Stomach (tissue), 9 donors: ENCODE measurements around the gene HLCS. TPM values are rescaled to one million over a fixed set of nuclear protein-coding genes. Genes with fewer than 3 reads are reported as not detected.
"Not testable (repeated sequence)": the region's sequence is repeated elsewhere in the genome, so short reads cannot be mapped to it uniquely, and the experiment has no call there.

ENCODE experiments used
- DNase-seq, 2 donors: peaks; one replicate each; pipeline versions ENCODE4 v3.0.0 to v3.0.0-alpha.2; 2013 to 2019
- H3K27ac ChIP-seq, 5 donors: fragments of 200-600 bp in 4 of 5; sonication (generic) in 4 of 5; one replicate each; pipeline ENCODE4 v1.5.1; 2013 to 2019; ENCODE audit warnings: mild to moderate bottlenecking in 1 of 5, moderate library complexity in 1 of 5
- H3K27me3 ChIP-seq, 3 donors: fragments of 200-600 bp; sonication (generic); one replicate each; pipeline ENCODE4 v1.5.1; 2017 to 2019; ENCODE audit warnings: mixed run types in 1 of 3
- H3K36me3 ChIP-seq, 4 donors: fragments of 200-600 bp; sonication (generic); 1 replicate in 3 of 4; 2 replicates in 1 of 4; pipeline ENCODE4 v1.5.1; 2016 to 2019
- H3K4me1 ChIP-seq, 4 donors: fragments of 200-600 bp; sonication (generic); one replicate each; pipeline ENCODE4 v1.5.1; 2016 to 2019
- H3K4me3 ChIP-seq, 4 donors: fragments of 200-600 bp; sonication (generic) in 3 of 4; one replicate each; pipeline ENCODE4 v1.5.1; 2016 to 2019; ENCODE audit warnings: mild to moderate bottlenecking in 1 of 4
- H3K9me3 ChIP-seq, 4 donors: fragments of 200-600 bp; sonication (generic); one replicate each; pipeline ENCODE4 v1.5.1; 2016 to 2019
- EP300 ChIP-seq: sonication (generic); formaldehyde crosslinking; IDR thresholded peaks from one replicate; pipeline ENCODE4 v1.6.1; 2017; ENCODE audit warnings: antibody characterized with exemption
- POLR2A ChIP-seq, 4 donors: fragments of 450-650 bp; IDR thresholded peaks; one replicate each; pipeline ENCODE4 v1.6.1; 2016; ENCODE audit warnings: antibody characterized with exemption in 4 of 4, control low read depth in 2 of 4, mild to moderate bottlenecking in 1 of 4, moderate library complexity in 1 of 4
- POLR2AphosphoS5 ChIP-seq, 3 donors: sonication (generic); formaldehyde crosslinking; IDR thresholded peaks; one replicate each; pipeline ENCODE4 v1.6.1; 2016; ENCODE audit warnings: antibody characterized with exemption in 3 of 3
- WGBS, 5 donors: extraction: QIAGEN DNeasy Blood & Tissue Kit in 3 of 5; methylation state at CpG; one replicate each; pipeline versions ENCODE4 v1.1.5 to v1.1.7; 2013 to 2018; 5-methylcytosine and 5-hydroxymethylcytosine counted together
- intact Hi-C: fragments of 100-400 bp; cut with DNase I; formaldehyde crosslinking; loops from one replicate; pipeline ENCODE4 v1.15.1; 2023; ENCODE audit warnings: low total_unique reads
- polyA plus RNA-seq, 3 donors: library from polyadenylated mRNA; stranded (reverse); fragments of 200-250 nt; gene quantifications; one replicate each; pipeline ENCODE4 v1.2.3, GENCODE V29; 2013
- total RNA-seq, 5 donors: library from RNA; depleted of rRNA; stranded (reverse); fragments of >200 nt; gene quantifications; one replicate each; pipeline versions ENCODE4 v1.1.0 to v1.2.3, GENCODE V29; 2014 to 2016
- TF ChIP-seq, protein P1 (sequence below), 7 experiments: fragments of 450-650 bp in 4 of 7; fragments of 200-600 bp in 3 of 7; sonication (generic) in 3 of 7; IDR thresholded peaks; one replicate each; pipeline ENCODE4 v1.5.1; 2016 to 2019; ENCODE audit warnings: antibody characterized with exemption in 7 of 7, control low read depth in 2 of 7, mild to moderate bottlenecking in 1 of 7
- donor health status: healthy with polysubstance abuse.
- donor health status: Bipolar disorder and iron deficiency.
- donor health status: healthy.

HLCS gene
- total and polyA plus RNA-seq, 8 donors: 2.3 to 35.1 (median 13.9) TPM

DNA sequence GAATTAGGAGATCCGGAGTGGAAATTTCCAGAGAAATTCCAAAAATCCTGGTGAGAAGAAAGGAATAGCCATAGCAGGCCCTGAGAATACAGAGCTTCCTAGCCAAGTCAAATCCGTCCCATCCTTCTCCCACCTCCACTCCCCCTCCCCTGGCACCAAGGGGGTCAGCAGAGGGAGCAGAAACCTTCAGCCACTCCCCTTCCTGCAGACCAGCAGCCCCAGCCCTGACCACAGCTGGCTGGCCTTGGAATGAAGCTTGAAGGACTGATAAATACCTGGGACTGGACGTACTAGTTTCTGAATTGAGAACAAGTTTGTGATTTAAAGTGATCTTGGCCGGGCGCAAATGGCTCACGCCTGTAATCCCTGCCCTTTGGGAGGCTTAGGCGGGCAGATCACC is 26.2 kb upstream of the HLCS start:
- Histone ChIP-seq H3K4me1 (peaks cover 6 to 20% (median 16%) of the 10 kb centered on the region in 4 donors), H3K27ac (no peak overlapping the region), H3K9me3 (peaks cover 0 to 6% (median 0%) of the 10 kb centered on the region in 4 donors), H3K27me3 (peaks cover 0 to 11% (median 3%) of the 10 kb centered on the region in 3 donors), H3K4me3 (no peak overlapping the region), H3K36me3 (no peaks in the 10 kb centered on the region)
- DNase-seq: peak; percentile 34 to 39
- TF ChIP-seq, protein P1, sequence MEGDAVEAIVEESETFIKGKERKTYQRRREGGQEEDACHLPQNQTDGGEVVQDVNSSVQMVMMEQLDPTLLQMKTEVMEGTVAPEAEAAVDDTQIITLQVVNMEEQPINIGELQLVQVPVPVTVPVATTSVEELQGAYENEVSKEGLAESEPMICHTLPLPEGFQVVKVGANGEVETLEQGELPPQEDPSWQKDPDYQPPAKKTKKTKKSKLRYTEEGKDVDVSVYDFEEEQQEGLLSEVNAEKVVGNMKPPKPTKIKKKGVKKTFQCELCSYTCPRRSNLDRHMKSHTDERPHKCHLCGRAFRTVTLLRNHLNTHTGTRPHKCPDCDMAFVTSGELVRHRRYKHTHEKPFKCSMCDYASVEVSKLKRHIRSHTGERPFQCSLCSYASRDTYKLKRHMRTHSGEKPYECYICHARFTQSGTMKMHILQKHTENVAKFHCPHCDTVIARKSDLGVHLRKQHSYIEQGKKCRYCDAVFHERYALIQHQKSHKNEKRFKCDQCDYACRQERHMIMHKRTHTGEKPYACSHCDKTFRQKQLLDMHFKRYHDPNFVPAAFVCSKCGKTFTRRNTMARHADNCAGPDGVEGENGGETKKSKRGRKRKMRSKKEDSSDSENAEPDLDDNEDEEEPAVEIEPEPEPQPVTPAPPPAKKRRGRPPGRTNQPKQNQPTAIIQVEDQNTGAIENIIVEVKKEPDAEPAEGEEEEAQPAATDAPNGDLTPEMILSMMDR (IDR thresholded peaks at IDR 0.05): no peak
- no peak for TF ChIP-seq POLR2A (IDR thresholded peaks at IDR 0.05)
- intact Hi-C loops: no loop called here
- 32 to 70% (median 56%) methylated on average over 7 of the region's 7 CpGs for WGBS, 5 donors

DNA sequence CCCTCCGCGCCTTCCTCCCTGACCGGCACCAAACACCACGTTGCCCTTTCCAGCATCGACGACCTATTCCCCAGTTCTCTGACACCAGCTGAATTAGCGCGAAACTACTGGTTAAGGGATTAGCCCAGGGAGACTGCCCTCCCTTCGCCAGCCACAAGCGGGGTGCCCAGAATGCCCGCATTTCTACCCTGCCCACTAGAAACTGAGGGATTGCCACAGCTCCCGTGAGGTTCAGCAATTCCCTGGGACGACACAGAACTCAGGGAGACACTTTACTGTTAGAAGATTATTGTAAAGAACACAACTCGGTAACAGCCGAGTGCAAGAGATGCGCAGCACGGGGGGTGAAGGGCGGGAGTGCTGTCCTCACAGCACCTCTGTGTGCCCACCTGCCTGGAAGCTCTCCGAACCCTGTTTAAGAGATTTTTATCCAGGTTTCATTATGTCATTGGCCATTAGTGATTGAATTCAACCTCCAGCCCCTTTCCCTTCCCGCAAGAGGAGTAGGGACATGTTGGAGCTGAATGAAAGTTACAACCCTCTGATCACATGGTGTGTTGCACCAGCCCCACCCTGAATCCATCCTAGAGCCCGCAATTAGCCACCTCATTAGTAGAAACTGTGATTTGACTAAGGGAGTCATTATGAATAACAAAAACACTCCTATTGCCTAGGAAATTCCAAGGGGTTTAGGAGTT is 24.2 kb upstream of the HLCS start:
- peaks cover 0 to 6% (median 0%) of the 10 kb centered on the region in 4 donors for H3K9me3 ChIP-seq
- no peak for DNase-seq
- intact Hi-C loops: no loop called here
- H3K27me3 ChIP-seq: peaks cover 0 to 11% (median 3%) of the 10 kb centered on the region in 3 donors
- H3K36me3 ChIP-seq: no peaks in the 10 kb centered on the region
- WGBS, 5 donors: 62 to 69% (median 67%) methylated on average over 18 to 21 of the region's 21 CpGs
- TF ChIP-seq, protein P1 (IDR thresholded peaks at IDR 0.05): no peak
- TF ChIP-seq EP300 (no peak), POLR2A (IDR thresholded peaks at IDR 0.05) (no peak), POLR2AphosphoS5 (IDR thresholded peaks at IDR 0.05) (no peak)
- H3K4me1 ChIP-seq: peaks cover 6 to 20% (median 16%) of the 10 kb centered on the region in 4 donors
- peak overlapping the region; percentile 52 to 66 (median 60) for H3K4me3 ChIP-seq
- peak overlapping the region; percentile 89 to 96 (median 93) for H3K27ac ChIP-seq

DNA sequence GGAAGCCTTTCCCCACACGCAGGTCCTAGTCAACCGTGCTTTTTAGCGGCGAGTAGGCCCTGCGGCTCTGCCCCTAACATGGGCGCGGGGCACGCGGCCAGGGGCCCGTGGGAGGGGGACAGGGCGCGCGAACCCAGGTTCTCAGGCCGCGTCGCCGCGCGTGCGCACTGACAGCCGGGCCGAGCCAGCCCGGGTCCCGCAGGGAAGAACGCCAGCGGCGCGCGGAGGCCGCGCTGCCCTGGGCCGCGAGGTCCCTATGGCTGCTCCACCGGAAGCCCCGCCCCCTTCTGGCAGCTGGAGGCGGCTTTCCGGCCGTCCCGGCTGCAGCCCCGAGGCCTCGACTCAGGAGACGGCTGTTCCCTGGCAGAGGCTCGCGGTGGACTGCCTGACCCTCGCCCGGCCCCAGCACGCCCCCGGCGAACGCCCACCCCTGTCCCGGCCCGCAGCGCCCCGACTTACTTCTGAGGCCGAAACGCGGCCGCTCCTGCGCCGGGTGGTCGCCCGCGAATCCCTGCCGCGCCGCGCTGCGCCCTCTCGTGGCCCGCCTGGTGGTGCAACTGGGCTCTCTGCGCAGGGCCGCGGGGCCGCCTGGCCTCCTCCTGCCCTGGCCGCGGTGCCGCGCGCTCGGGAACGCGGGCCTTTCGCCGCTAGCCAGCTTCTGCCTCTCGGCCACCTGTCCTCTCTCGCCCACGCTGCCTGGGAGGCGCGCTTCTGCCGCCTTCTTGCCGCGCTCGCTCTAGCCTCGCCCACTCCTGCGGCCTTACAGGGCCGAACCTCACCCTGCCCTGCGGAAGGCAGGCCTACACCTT is 23.4 kb upstream of the HLCS start:
- no peaks in the 10 kb centered on the region for H3K36me3 ChIP-seq
- peak; percentile 96 to 98 for DNase-seq
- intact Hi-C loops: no loop called here
- peaks cover 6 to 20% (median 16%) of the 10 kb centered on the region in 4 donors for H3K4me1 ChIP-seq
- peak overlapping the region; percentile 52 to 66 (median 60) for H3K4me3 ChIP-seq
- peaks cover 0 to 11% (median 3%) of the 10 kb centered on the region in 3 donors for H3K27me3 ChIP-seq
- peaks cover 0 to 6% (median 0%) of the 10 kb centered on the region in 4 donors for H3K9me3 ChIP-seq
- peak overlapping the region; percentile 89 to 96 (median 93) for H3K27ac ChIP-seq
- 2 to 6% (median 2%) methylated on average over 11 to 97 of the region's 97 CpGs for WGBS, 5 donors
- TF ChIP-seq, protein P1 (IDR thresholded peaks at IDR 0.05): peak in 5 of 7 experiments; percentile 47 to 96 (median 84)
- TF ChIP-seq POLR2AphosphoS5 (IDR thresholded peaks at IDR 0.05) (peak in 2 of 3 donors; percentile 37 to 54), EP300 (no peak), POLR2A (IDR thresholded peaks at IDR 0.05) (no peak)

DNA sequence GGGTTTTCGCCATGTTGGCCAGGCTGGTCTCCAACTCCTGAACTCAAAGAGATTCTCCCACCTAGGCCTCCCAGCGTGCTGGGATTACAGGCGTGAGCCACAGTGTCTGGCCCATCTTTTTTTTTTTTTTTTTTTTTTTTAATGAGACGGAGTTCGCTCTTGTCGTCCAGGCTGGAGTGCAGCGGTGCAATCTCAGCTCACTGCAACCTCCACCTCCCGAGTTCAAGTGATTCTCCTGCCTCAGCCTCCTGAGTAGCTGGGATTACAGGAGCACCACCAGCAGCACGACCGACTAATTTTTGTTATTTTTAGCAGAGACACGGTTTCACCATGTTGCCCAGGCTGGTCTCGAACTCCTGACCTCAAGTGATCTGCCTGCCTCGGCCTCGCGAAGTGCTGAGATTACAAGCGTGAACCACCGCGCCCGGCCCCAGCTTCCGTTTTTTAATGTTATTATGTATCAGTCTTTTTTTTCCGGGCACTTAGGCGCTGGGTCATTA is 22.8 kb upstream of the HLCS start:
- H3K36me3 ChIP-seq, H3K27me3 ChIP-seq, intact Hi-C loops, DNase-seq, H3K9me3 ChIP-seq: not testable (repeated sequence)
- 41 to 45% (median 44%) methylated on average over 22 of the region's 22 CpGs for WGBS, 5 donors
- H3K4me3 ChIP-seq: peak overlapping the region; percentile 52 to 66 (median 60)
- peaks cover 6 to 20% (median 16%) of the 10 kb centered on the region in 4 donors for H3K4me1 ChIP-seq
- peak overlapping the region; percentile 89 to 96 (median 93) for H3K27ac ChIP-seq
